Pancreas (tissue), 10 donors: ENCODE measurements around the gene INPP4B. TPM values are rescaled to one million over a fixed set of nuclear protein-coding genes. Genes with fewer than 3 reads are reported as not detected.

Source experiments
- ATAC-seq, 4 donors: fragments of 200-7000 bp; cut with Tn5 transposase; one replicate each; pipeline versions ENCODE4 v1.8.0 to v1.9.1; 2020; ENCODE audit warnings: mild to moderate bottlenecking in 4 of 4, moderate library complexity in 4 of 4
- DNase-seq, 6 donors: peaks; one replicate each; pipeline ENCODE4 v3.0.0-alpha.2; 2020
- FAIRE-seq: peaks from 2 replicates; lab custom pipeline; 2012; peaks lifted over from hg19 to GRCh38; lab: Jason Lieb, UNC
- H3K27ac ChIP-seq, 4 donors: fragments of 200-600 bp; sonication (generic); 1 replicate in 3 of 4; 2 replicates in 1 of 4; pipeline versions ENCODE4 v1.5.0 to v1.8.0; 2020
- H3K27me3 ChIP-seq, 4 donors: fragments of 200-600 bp; one replicate each; pipeline ENCODE4 v1.8.0; 2021
- H3K36me3 ChIP-seq, 3 donors: fragments of 200-600 bp; sonication (generic) in 1 of 3; one replicate each; pipeline versions ENCODE4 v1.5.0 to v1.8.0; 2020 to 2021
- H3K4me1 ChIP-seq, 3 donors: fragments of 200-600 bp; one replicate each; pipeline ENCODE4 v1.8.0; 2021
- H3K4me3 ChIP-seq, 4 donors: fragments of 200-600 bp; sonication (generic) in 2 of 4; one replicate each; pipeline versions ENCODE4 v1.5.0 to v1.8.0; 2020 to 2021
- H3K9me3 ChIP-seq, 4 donors: fragments of 200-600 bp; one replicate each; pipeline ENCODE4 v1.8.0; 2021
- WGBS, 2 donors: extraction: QIAGEN DNeasy Blood & Tissue Kit; methylation state at CpG; one replicate each; pipeline ENCODE4 v1.1.7; 2013; 5-methylcytosine and 5-hydroxymethylcytosine counted together
- intact Hi-C, 3 donors: fragments of 100-400 bp; cut with DNase I; formaldehyde crosslinking; loops; one replicate each; pipeline versions ENCODE4 v1.11.1 to v1.14.2; 2022
- polyA plus RNA-seq, 2 donors: library from polyadenylated mRNA; stranded (reverse); fragments of 200-250 nt; gene quantifications; one replicate each; pipeline ENCODE4 v1.2.3, GENCODE V29; 2013
- total RNA-seq, 6 donors: library from RNA; stranded (reverse); fragmentation: NEBNext Ultra II Directional in 4 of 6; extraction: Animal tissue kit (Norgen Biotek cat#: 25700) in 4 of 6; gene quantifications; one replicate each; pipeline versions ENCODE4 v1.2.1 to v1.2.4, GENCODE V29; 2021 to 2023
- TF ChIP-seq, protein P1 (sequence below), 4 donors: fragments of 200-600 bp; sonication (generic) in 3 of 4; IDR thresholded peaks; one replicate each; pipeline versions ENCODE4 v1.5.0 to v1.8.0; 2021; ENCODE audit warnings: antibody characterized with exemption in 4 of 4
- donor health status: healthy with polysubstance abuse.
- donor health status: DM: no; HTN: no; CAD: no; lungs with moderate emphysema.
- donor health status: DM: no; HTN: no; CAD: no.
- donor health status: control.
- donor health status: control.
- donor health status: Bipolar disorder and iron deficiency.
- donor health status: DM: yes; HTN: yes; CAD: no.
- donor health status: DM: no; HTN: no; CAD: no.
- donor health status: DM: no; HTN: no; CAD: no.
- donor health status: DM: yes; HTN: yes; CAD: no.

INPP4B gene
- total and polyA plus RNA-seq, 8 donors = 1.2 to 12.9 (median 5.5) TPM

DNA sequence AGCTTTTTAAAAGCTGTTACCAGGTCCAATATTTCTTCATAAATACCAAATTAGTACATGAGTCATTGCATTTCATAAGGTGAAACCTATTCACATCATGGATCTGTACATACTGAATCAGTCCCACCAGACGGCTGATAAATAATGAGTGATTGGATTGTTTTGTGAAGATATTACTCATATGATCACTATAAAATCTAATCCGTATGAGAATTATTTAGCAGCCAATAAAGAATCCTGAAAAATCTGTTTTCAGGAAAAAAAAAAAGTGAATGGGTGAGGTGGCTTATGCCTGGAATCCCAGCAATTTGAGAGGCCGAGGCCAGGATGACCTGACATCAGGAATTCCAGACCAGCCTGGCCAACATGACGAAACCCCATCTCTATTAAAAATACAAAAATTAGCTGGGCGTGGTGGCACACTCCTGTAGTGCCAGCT lies 438.1 kb downstream of the INPP4B start:
- TF ChIP-seq, protein P1, sequence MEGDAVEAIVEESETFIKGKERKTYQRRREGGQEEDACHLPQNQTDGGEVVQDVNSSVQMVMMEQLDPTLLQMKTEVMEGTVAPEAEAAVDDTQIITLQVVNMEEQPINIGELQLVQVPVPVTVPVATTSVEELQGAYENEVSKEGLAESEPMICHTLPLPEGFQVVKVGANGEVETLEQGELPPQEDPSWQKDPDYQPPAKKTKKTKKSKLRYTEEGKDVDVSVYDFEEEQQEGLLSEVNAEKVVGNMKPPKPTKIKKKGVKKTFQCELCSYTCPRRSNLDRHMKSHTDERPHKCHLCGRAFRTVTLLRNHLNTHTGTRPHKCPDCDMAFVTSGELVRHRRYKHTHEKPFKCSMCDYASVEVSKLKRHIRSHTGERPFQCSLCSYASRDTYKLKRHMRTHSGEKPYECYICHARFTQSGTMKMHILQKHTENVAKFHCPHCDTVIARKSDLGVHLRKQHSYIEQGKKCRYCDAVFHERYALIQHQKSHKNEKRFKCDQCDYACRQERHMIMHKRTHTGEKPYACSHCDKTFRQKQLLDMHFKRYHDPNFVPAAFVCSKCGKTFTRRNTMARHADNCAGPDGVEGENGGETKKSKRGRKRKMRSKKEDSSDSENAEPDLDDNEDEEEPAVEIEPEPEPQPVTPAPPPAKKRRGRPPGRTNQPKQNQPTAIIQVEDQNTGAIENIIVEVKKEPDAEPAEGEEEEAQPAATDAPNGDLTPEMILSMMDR (IDR thresholded peaks at IDR 0.05) = no peak
- Histone ChIP-seq H3K27ac (no peak overlapping the region), H3K36me3 (no peaks in the 10 kb centered on the region), H3K9me3 (no peaks in the 10 kb centered on the region), H3K4me3 (no peak overlapping the region), H3K4me1 (peaks cover 0 to 13% (median 0%) of the 10 kb centered on the region in 3 donors), H3K27me3 (no peaks in the 10 kb centered on the region)
- FAIRE-seq = no peak
- intact Hi-C loops = no loop called here
- 91 to 96% methylated on average over 5 of the region's 5 CpGs for WGBS, 2 donors
- ATAC-seq = no peak
- no peak for DNase-seq

DNA sequence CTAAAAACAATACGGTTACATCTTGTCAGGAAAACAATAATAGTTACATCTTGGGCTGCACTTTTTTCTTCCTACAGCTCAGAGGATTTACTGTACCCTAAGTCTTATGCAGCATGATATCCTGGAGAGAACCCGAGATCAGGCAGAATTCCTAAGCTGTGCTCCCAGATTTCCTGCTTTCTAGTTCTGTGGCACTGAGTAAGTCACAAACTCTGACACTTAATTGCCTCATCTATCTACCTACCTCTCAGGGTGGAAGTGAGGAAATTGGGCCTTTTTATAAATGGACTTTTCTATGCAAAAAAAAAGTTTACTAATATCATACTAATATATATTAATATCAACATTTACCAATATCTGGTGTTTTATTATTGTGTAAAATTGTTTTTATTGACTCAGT lies 438.5 kb downstream of the INPP4B start:
- Histone ChIP-seq H3K27me3 (no peaks in the 10 kb centered on the region), H3K36me3 (no peaks in the 10 kb centered on the region), H3K9me3 (no peaks in the 10 kb centered on the region), H3K27ac (no peak overlapping the region), H3K4me1 (peaks cover 0 to 13% (median 0%) of the 10 kb centered on the region in 3 donors), H3K4me3 (no peak overlapping the region)
- TF ChIP-seq, protein P1 (IDR thresholded peaks at IDR 0.05) = no peak
- intact Hi-C loops = no loop called here
- WGBS, 2 donors = 86 to 95% methylated on average over 2 of the region's 2 CpGs
- FAIRE-seq (no peak), DNase-seq (no peak), ATAC-seq (no peak)

DNA sequence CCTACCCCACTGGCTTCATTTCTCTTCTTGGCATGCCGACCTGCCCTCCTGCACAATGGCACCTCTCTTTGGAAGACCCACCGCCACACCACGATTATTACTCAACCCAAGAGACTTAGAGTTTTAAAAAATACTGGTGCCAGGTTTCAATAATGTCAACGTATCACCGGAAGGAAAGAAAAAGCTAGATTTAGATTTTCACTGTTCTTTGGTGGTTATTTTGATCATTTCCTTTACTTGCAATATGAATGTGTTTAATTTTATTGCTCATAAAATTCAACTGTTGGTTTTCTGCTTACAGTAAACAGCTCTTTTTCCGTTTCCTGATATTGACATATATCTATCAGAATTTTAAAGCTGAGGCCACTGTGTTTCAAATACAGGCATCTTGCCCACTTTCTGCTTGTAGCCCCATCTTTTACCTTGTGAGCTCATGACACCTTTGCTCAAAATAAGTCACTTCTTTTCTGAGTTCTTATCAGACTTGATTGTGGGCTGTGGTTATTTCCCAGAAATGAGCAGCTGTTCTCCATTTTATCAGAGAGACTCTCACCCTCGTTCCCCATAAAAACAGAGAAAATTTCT lies 439.1 kb downstream of the INPP4B start:
- Histone ChIP-seq H3K4me1 (peaks cover 0 to 13% (median 0%) of the 10 kb centered on the region in 3 donors), H3K36me3 (no peaks in the 10 kb centered on the region), H3K27me3 (no peaks in the 10 kb centered on the region), H3K9me3 (no peaks in the 10 kb centered on the region), H3K27ac (no peak overlapping the region), H3K4me3 (no peak overlapping the region)
- TF ChIP-seq, protein P1 (IDR thresholded peaks at IDR 0.05) = no peak
- whole genome bisulfite sequencing, 2 donors = 79 to 88% methylated on average over 7 of the region's 7 CpGs
- DNase-seq = no peak
- no peak for FAIRE-seq
- no peak for ATAC-seq
- intact Hi-C loops = no loop called here

DNA sequence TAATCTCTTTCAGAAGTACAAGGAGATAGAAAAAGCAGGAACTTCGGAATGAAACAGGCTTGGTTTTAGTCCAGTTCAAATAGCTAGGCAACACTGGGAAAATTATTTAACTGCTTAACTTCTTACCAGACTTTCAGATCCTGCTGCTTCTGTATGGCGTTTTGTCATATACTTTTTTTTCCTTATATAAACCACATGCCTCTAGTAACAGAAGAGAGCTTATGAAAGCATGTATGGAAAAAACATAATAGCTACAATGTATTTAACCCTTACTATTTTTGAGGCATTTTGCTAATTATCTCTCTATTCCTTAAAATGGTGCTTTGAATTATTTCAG lies 439.6 kb downstream of the INPP4B start:
- Histone ChIP-seq H3K4me1 (peaks cover 0 to 13% (median 0%) of the 10 kb centered on the region in 3 donors), H3K9me3 (no peaks in the 10 kb centered on the region), H3K27ac (peak overlapping the region in 1 of 4 donors; percentile 68), H3K36me3 (no peaks in the 10 kb centered on the region), H3K4me3 (no peak overlapping the region), H3K27me3 (no peaks in the 10 kb centered on the region)
- 42 to 43% methylated on average over 2 of the region's 2 CpGs for WGBS, 2 donors
- no peak for ATAC-seq
- DNase-seq = no peak
- TF ChIP-seq, protein P1 (IDR thresholded peaks at IDR 0.05) = no peak
- intact Hi-C loops = no loop called here
- no peak for FAIRE-seq
